Subcutaneous abdominal adipose tissue (tissue), 5 donors: ENCODE measurements around the gene ADGRD1.
"Not testable (repeated sequence)": the region's sequence is repeated elsewhere in the genome, so short reads cannot be mapped to it uniquely, and the experiment has no call there.

ENCODE experiments used
- H3K27ac ChIP-seq: one replicate; pipeline ENCODE4 v1.7.0; 2013; ENCODE audit warnings: low read depth, mild to moderate bottlenecking, inconsistent platforms, low read length, moderate library complexity
- H3K27me3 ChIP-seq, 5 donors: one replicate each; pipeline ENCODE4 v1.7.0; 2013; ENCODE audit warnings: low read length in 5 of 5, inconsistent platforms in 1 of 5; ENCODE audit not compliant: control insufficient read depth in 5 of 5, insufficient read depth in 4 of 5
- H3K36me3 ChIP-seq, 5 donors: one replicate each; pipeline ENCODE4 v1.7.0; 2013; ENCODE audit warnings: low read length in 5 of 5; ENCODE audit not compliant: control insufficient read depth in 5 of 5, insufficient read depth in 5 of 5
- H3K4me1 ChIP-seq, 5 donors: one replicate each; pipeline ENCODE4 v1.7.0; 2013; ENCODE audit warnings: low read length in 5 of 5, mild to moderate bottlenecking in 3 of 5, moderate library complexity in 1 of 5; ENCODE audit not compliant: control insufficient read depth in 5 of 5, insufficient read depth in 5 of 5
- H3K4me3 ChIP-seq, 5 donors: one replicate each; pipeline ENCODE4 v1.7.0; 2013; ENCODE audit warnings: low read length in 5 of 5, low read depth in 1 of 5
- H3K9ac ChIP-seq, 5 donors: one replicate each; pipeline ENCODE4 v1.7.0; 2013; ENCODE audit warnings: low read length in 5 of 5, mild to moderate bottlenecking in 4 of 5, moderate library complexity in 3 of 5
- H3K9me3 ChIP-seq, 5 donors: one replicate each; pipeline ENCODE4 v1.7.0; 2013; ENCODE audit warnings: low read length in 5 of 5; ENCODE audit not compliant: control insufficient read depth in 5 of 5
- donor health status: healthy.
- donor health status: healthy.
- donor health status: healthy.
- donor health status: healthy.
- donor health status: healthy.

ADGRD1 gene

GRCh38 chr12:131113568-131114270 is 160.0 kb downstream of the ADGRD1 start:
- Histone ChIP-seq H3K9ac (no peak overlapping the region), H3K36me3 (peaks cover 0 to 2% (median 0%) of the 10 kb centered on the region in 5 donors), H3K4me1 (peaks cover 7 to 35% (median 21%) of the 10 kb centered on the region in 5 donors), H3K4me3 (no peak overlapping the region), H3K27ac (no peak overlapping the region), H3K27me3 (peaks cover 0 to 14% (median 3%) of the 10 kb centered on the region in 5 donors), H3K9me3 (no peaks in the 10 kb centered on the region)

- no peaks in the 10 kb centered on the region for H3K9me3 ChIP-seq
- H3K4me1 ChIP-seq = peaks cover 7 to 35% (median 21%) of the 10 kb centered on the region in 5 donors
- peaks cover 0 to 4% (median 0%) of the 10 kb centered on the region in 5 donors for H3K36me3 ChIP-seq
- H3K27ac ChIP-seq = no peak overlapping the region
- H3K4me3 ChIP-seq = no peak overlapping the region
- H3K9ac ChIP-seq = no peak overlapping the region
- H3K27me3 ChIP-seq = peaks cover 0 to 14% (median 3%) of the 10 kb centered on the region in 5 donors
Observed at GRCh38 chr12:131114271-131114670, 160.6 kb downstream of the ADGRD1 start.

GRCh38 chr12:131114942-131115584 is 161.4 kb downstream of the ADGRD1 start:
- Histone ChIP-seq H3K27ac (no peak overlapping the region), H3K4me1 (peaks cover 7 to 35% (median 21%) of the 10 kb centered on the region in 5 donors), H3K36me3 (peaks cover 0 to 4% (median 0%) of the 10 kb centered on the region in 5 donors)

GRCh38 chr12:131115766-131116467 is 162.2 kb downstream of the ADGRD1 start:
- H3K4me1 ChIP-seq = peaks cover 7 to 35% (median 21%) of the 10 kb centered on the region in 5 donors
- no peaks in the 10 kb centered on the region for H3K9me3 ChIP-seq
- H3K9ac ChIP-seq = no peak overlapping the region
- H3K36me3 ChIP-seq = peaks cover 0 to 4% (median 0%) of the 10 kb centered on the region in 5 donors
- H3K27me3 ChIP-seq = peaks cover 0 to 14% (median 3%) of the 10 kb centered on the region in 5 donors
- H3K27ac ChIP-seq = no peak overlapping the region
- no peak overlapping the region for H3K4me3 ChIP-seq

More at GRCh38 chr12:131114942-131115584, 161.4 kb downstream of the ADGRD1 start:
- no peaks in the 10 kb centered on the region for H3K9me3 ChIP-seq
- H3K9ac ChIP-seq = no peak overlapping the region
- no peak overlapping the region for H3K4me3 ChIP-seq
- H3K27me3 ChIP-seq = peaks cover 0 to 14% (median 3%) of the 10 kb centered on the region in 5 donors

- H3K9me3 ChIP-seq = no peaks in the 10 kb centered on the region
- H3K9ac ChIP-seq = no peak overlapping the region
- peaks cover 0 to 14% (median 4%) of the 10 kb centered on the region in 5 donors for H3K27me3 ChIP-seq
- no peak overlapping the region for H3K27ac ChIP-seq
- peaks cover 7 to 35% (median 21%) of the 10 kb centered on the region in 5 donors for H3K4me1 ChIP-seq
- H3K4me3 ChIP-seq = peak overlapping the region in 1 of 5 donors; percentile 16
- peaks cover 0 to 4% (median 0%) of the 10 kb centered on the region in 5 donors for H3K36me3 ChIP-seq
Observed at GRCh38 chr12:131116468-131117117, 162.9 kb downstream of the ADGRD1 start.

- H3K27ac ChIP-seq = no peak overlapping the region
- H3K27me3 ChIP-seq = peaks cover 0 to 12% (median 3%) of the 10 kb centered on the region in 5 donors
- H3K36me3 ChIP-seq = peaks cover 0 to 4% (median 0%) of the 10 kb centered on the region in 5 donors
- H3K4me3 ChIP-seq = no peak overlapping the region
- H3K9me3 ChIP-seq = no peaks in the 10 kb centered on the region
- H3K4me1 ChIP-seq = peaks cover 5 to 35% (median 19%) of the 10 kb centered on the region in 5 donors
- no peak overlapping the region for H3K9ac ChIP-seq
Observed at GRCh38 chr12:131117438-131118245, 163.9 kb downstream of the ADGRD1 start.

GRCh38 chr12:131118371-131118770 is 164.7 kb downstream of the ADGRD1 start:
- no peak overlapping the region for H3K9ac ChIP-seq
- no peaks in the 10 kb centered on the region for H3K9me3 ChIP-seq
- H3K27ac ChIP-seq = no peak overlapping the region
- H3K36me3 ChIP-seq = peaks cover 0 to 4% (median 0%) of the 10 kb centered on the region in 5 donors
- H3K4me1 ChIP-seq = peaks cover 5 to 35% (median 15%) of the 10 kb centered on the region in 5 donors
- no peak overlapping the region for H3K4me3 ChIP-seq
- peaks cover 0 to 11% (median 3%) of the 10 kb centered on the region in 5 donors for H3K27me3 ChIP-seq

- H3K9ac ChIP-seq, H3K27me3 ChIP-seq, H3K36me3 ChIP-seq, H3K9me3 ChIP-seq, H3K4me3 ChIP-seq, H3K27ac ChIP-seq: not testable (repeated sequence)
- peaks cover 5 to 27% (median 10%) of the 10 kb centered on the region in 5 donors for H3K4me1 ChIP-seq
Observed at GRCh38 chr12:131119345-131119744, 165.6 kb downstream of the ADGRD1 start.

- Histone ChIP-seq H3K4me1 (peaks cover 3 to 21% (median 7%) of the 10 kb centered on the region in 5 donors), H3K27ac (no peak overlapping the region), H3K9ac (no peak overlapping the region), H3K9me3 (no peaks in the 10 kb centered on the region), H3K27me3 (peaks cover 0 to 4% (median 0%) of the 10 kb centered on the region in 5 donors), H3K4me3 (no peak overlapping the region), H3K36me3 (peaks cover 0 to 4% (median 0%) of the 10 kb centered on the region in 5 donors)
Observed at GRCh38 chr12:131119936-131120335, 166.2 kb downstream of the ADGRD1 start.
